Thyroid gland (tissue), 4 donors: ENCODE results near the gene PLEKHA1.

Experiments used
- CTCF ChIP-seq, 6 experiments: fragments of 200-600 bp in 3 of 6; fragments of 450-650 bp in 3 of 6; sonication (generic) in 3 of 6; IDR thresholded peaks; one replicate each; pipeline ENCODE4 v1.5.1; 2016 to 2019; ENCODE audit warnings: antibody characterized with exemption in 6 of 6, mild to moderate bottlenecking in 2 of 6, inconsistent platforms in 1 of 6, moderate library complexity in 1 of 6
- POLR2A ChIP-seq, 2 donors: fragments of 450-650 bp; IDR thresholded peaks; one replicate each; pipeline ENCODE4 v1.6.1; 2017; ENCODE audit warnings: antibody characterized with exemption in 2 of 2, mild to moderate bottlenecking in 2 of 2, moderate library complexity in 1 of 2

DNA sequence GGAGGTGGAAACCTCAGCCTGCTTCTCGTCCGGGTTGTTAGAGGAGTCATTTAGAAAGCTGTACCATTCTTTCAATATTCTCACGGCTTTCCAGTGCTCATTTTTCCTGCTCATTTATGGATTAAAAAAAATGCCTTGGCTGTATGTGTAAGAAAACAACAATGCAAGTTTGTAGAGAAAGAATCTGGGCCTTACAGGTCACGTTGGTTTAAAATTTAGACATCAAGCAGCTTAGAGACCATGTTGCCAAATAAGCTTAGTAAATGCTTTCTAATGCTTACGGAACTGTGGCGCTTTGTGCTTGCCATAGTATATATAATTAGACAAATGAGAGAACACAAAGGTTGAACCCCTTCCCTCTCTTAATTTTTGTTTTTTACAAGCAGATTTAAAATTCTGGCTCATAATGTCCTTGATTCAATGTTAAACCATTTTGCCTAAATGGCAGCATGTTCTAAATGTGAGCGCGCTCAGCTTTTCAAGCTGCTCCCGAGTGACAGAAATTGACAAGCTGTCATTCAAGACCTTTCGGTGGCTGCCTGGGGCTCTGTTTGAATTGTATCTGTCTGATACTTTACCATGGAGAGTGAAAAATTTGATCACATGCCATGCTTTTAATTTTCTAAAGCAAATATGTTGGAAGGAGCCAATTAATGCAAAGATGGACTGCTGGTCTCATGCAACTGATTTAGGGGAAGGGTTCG is 81.0 kb downstream of the PLEKHA1 start:
- TF ChIP-seq CTCF (IDR thresholded peaks at IDR 0.05) (no peak), POLR2A (IDR thresholded peaks at IDR 0.05) (no peak)
